Dermis microvascular lymphatic vessel endothelial cell (primary cell): Measurements from ENCODE around the gene VIPR1. TPM values are rescaled to one million over a fixed set of nuclear protein-coding genes. Genes with fewer than 3 reads are reported as not detected.

Experiments used
- DNase-seq, 2 donors: peaks; one replicate each; pipeline versions ENCODE4 v3.0.0 to v3.0.0-alpha.2; 2010; ENCODE audit warnings: low read depth in 2 of 2
- total RNA-seq: library from RNA; depleted of rRNA; stranded (reverse); fragments of >200 nt; gene quantifications from 2 replicates; pipeline ENCODE4 v1.2.1, GENCODE V29; 2014

Gene VIPR1
- total RNA-seq, 1 donor from 2014 or later: not detected

- DNase-seq: no peak
Measured at GRCh38 chr3:42493126-42493797, 9.2 kb upstream of the VIPR1 start.

- no peak for DNase-seq
Measured at GRCh38 chr3:42493798-42494151, 8.7 kb upstream of the VIPR1 start.

- DNase-seq: no peak
Measured at GRCh38 chr3:42495393-42495792, 7.0 kb upstream of the VIPR1 start.

GRCh38 chr3:42497009-42497731 lies 5.3 kb upstream of the VIPR1 start:
- no peak for DNase-seq

- DNase-seq: no peak
Measured at GRCh38 chr3:42498034-42498433, 4.4 kb upstream of the VIPR1 start.

GRCh38 chr3:42498791-42499477 lies 3.5 kb upstream of the VIPR1 start:
- DNase-seq: no peak

GRCh38 chr3:42499478-42499871 lies 3.0 kb upstream of the VIPR1 start:
- DNase-seq: no peak

GRCh38 chr3:42500091-42500490 lies 2.4 kb upstream of the VIPR1 start:
- DNase-seq: no peak

GRCh38 chr3:42500909-42501308 lies 1.5 kb upstream of the VIPR1 start:
- DNase-seq: no peak

GRCh38 chr3:42501321-42501680 lies 1.1 kb upstream of the VIPR1 start:
- no peak for DNase-seq

GRCh38 chr3:42501681-42502428 lies 588 bp upstream of the VIPR1 start:
- DNase-seq: peak in 1 of 2 donors; percentile 33

- no peak for DNase-seq
Measured at GRCh38 chr3:42503251-42503924, 945 bp downstream of the VIPR1 start.

- no peak for DNase-seq
Measured at GRCh38 chr3:42503957-42504333, 1.5 kb downstream of the VIPR1 start.

GRCh38 chr3:42504334-42505127 lies 2.1 kb downstream of the VIPR1 start:
- no peak for DNase-seq

- no peak for DNase-seq
Measured at GRCh38 chr3:42505128-42505848, 2.8 kb downstream of the VIPR1 start.

GRCh38 chr3:42505849-42506410 lies 3.5 kb downstream of the VIPR1 start:
- DNase-seq: no peak

- DNase-seq: no peak
Measured at GRCh38 chr3:42507252-42507651, 4.8 kb downstream of the VIPR1 start.

GRCh38 chr3:42507761-42508335 lies 5.4 kb downstream of the VIPR1 start:
- DNase-seq: no peak

GRCh38 chr3:42508562-42508961 lies 6.1 kb downstream of the VIPR1 start:
- no peak for DNase-seq
